WERI-Rb-1 (cell line): ENCODE results near the gene VPS37D.
A peak's percentile ranks its signal among the peaks of the same experiment; 100 is the strongest.
"Not testable (repeated sequence)": the region's sequence is repeated elsewhere in the genome, so short reads cannot be mapped to it uniquely, and the experiment has no call there.

Experiments
- DNase-seq: peaks from one replicate; pipeline ENCODE4 v3.0.0-alpha.2; 2020
- H3K27ac ChIP-seq: fragments of 250-450 bp; sonication (Bioruptor Pico); 2 replicates; pipeline ENCODE4 v1.5.1; 2020; ENCODE audit warnings: mild to moderate bottlenecking, moderate library complexity
- H3K27me3 ChIP-seq: fragments of 250-450 bp; sonication (Bioruptor Pico); 2 replicates; pipeline ENCODE4 v1.5.1; 2021; ENCODE audit warnings: mild to moderate bottlenecking, low read depth, moderate library complexity; ENCODE audit not compliant: insufficient read depth, severe bottlenecking
- H3K36me3 ChIP-seq: fragments of 250-450 bp; sonication (Bioruptor Pico); 2 replicates; pipeline ENCODE4 v1.5.1; 2020; ENCODE audit warnings: mild to moderate bottlenecking, moderate library complexity
- H3K4me3 ChIP-seq: 2 replicates; pipeline ENCODE4 v1.5.1; 2011; ENCODE audit warnings: low read depth, mild to moderate bottlenecking, control low read depth, low read length
- H3K9me3 ChIP-seq: fragments of 250-450 bp; sonication (Bioruptor Pico); 2 replicates; pipeline ENCODE4 v1.5.1; 2021; ENCODE audit warnings: mild to moderate bottlenecking, moderate library complexity; ENCODE audit not compliant: severe bottlenecking
- CTCF ChIP-seq: IDR thresholded peaks from 2 replicates; pipeline ENCODE4 v1.5.1; 2011; ENCODE audit warnings: low read depth, mild to moderate bottlenecking, control low read depth, inconsistent platforms, low read length

Gene VPS37D

GRCh38 chr7:73667344-73668102 lies at the start of gene VPS37D:
Gene VPS37D (plus strand): TSS chr7:73667831. CDS start chr7:73667959, 128 bp downstream.
- Histone ChIP-seq H3K9me3 (peaks cover 2% of the 10 kb centered on the region), H3K4me3 (peak within 1 kb of the TSS; percentile 75), H3K27ac (0 out of 2 replicates have a peak within 1 kb of the TSS, but pooled peaks have one; percentile 20), H3K27me3 (no peaks in the 10 kb centered on the region), H3K36me3 (no peaks in the 10 kb centered on the region)
- DNase-seq: peak; percentile 89
- TF ChIP-seq CTCF: peak; percentile 61

- TF ChIP-seq CTCF: no peak
- Histone ChIP-seq H3K9me3 (no peaks in the 10 kb centered on the region), H3K36me3 (peaks cover 38% of the 10 kb centered on the region), H3K27ac (peak overlapping the region; percentile 87), H3K27me3 (no peaks in the 10 kb centered on the region), H3K4me3 (no peak overlapping the region)
- peak; percentile 91 for DNase-seq
Observed at GRCh38 chr7:73618538-73618937, 49.1 kb upstream of the VPS37D start.

GRCh38 chr7:73619394-73619793 lies 48.2 kb upstream of the VPS37D start:
- H3K27me3 ChIP-seq, DNase-seq, H3K9me3 ChIP-seq, H3K4me3 ChIP-seq: not testable (repeated sequence)
- peak overlapping the region; percentile 87 for H3K27ac ChIP-seq
- peaks cover 29% of the 10 kb centered on the region for H3K36me3 ChIP-seq

DNA sequence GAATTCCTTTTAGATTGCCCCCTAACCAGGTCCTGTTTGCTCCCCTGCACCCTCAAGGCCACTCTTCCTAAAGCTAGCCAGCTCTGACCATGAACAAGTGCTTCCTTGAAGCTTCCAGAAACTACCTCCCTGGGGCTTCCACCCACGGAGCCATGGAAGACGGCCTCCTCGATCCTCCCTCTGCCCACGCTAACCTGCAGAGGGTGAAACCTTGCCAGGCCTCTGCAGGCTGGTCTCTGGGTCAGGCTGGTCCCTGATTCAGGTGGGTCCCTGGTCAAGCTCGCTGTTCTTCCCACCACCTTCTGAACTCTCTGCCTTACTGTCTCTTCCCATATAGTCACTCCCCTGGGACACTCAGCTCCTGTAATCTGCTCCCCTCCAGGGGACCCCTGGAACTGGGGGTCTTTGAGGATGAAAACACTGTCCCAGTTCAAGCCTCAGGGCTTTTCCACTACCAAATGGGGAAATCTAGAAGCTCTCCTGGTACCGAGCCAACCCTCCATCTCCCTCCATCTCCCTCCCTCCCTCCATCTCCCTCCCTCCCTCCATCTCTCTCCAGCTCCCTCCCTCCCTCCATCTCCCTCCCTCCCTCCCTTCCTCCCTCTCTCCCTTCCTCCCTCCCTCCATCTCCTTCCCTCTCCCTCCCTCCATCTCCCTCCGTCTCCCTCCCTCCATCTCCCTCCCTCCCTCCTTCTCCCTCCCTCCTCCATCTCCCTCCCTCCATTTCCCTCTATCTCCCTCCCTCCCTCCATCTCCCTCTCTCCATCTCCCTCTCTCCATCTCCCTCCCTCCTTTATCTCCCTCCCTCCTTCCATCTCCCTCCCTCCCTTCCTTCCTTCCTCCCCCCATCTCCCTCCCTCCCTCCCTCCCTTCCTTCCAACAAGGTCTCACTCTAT lies 46.2 kb upstream of the VPS37D start:
- no peak for DNase-seq
- H3K36me3 ChIP-seq: peaks cover 14% of the 10 kb centered on the region
- TF ChIP-seq CTCF: no peak
- H3K9me3 ChIP-seq: peaks cover 2% of the 10 kb centered on the region
- H3K27me3 ChIP-seq: no peaks in the 10 kb centered on the region
- H3K27ac ChIP-seq: no peak overlapping the region
- no peak overlapping the region for H3K4me3 ChIP-seq

DNA sequence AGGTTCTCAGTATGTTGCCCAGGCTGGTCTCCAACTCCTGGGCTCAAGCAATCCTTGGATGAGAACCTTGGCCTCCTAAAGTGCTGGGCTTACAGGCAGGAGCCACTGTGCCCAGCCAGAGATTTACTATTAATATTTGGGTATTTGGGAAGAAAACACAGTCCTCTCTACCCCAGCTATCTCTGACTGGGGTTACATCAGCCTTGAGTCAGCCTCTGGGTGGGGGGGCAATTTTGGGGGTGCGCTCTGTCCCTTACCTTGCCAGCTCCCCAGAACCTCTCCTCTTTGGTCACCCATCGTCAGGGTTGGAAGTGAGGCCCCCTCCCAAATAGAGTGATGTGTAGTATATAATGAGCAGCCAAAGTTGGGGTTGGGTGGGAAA lies 45.1 kb upstream of the VPS37D start:
- TF ChIP-seq CTCF: no peak
- no peak overlapping the region for H3K4me3 ChIP-seq
- H3K27ac ChIP-seq: no peak overlapping the region
- H3K36me3 ChIP-seq: peaks cover 10% of the 10 kb centered on the region
- no peak for DNase-seq
- H3K9me3 ChIP-seq: peaks cover 2% of the 10 kb centered on the region
- H3K27me3 ChIP-seq: no peaks in the 10 kb centered on the region
